HCT116 (cell line): ENCODE results near the gene LLGL2. TPM values are rescaled to one million over a fixed set of nuclear protein-coding genes. Genes with fewer than 3 reads are reported as not detected.
"Not testable (repeated sequence)": the region's sequence is repeated elsewhere in the genome, so short reads cannot be mapped to it uniquely, and the experiment has no call there.

ENCODE experiments used
- ATAC-seq: fragments of 200-7000 bp; cut with Tn5 transposase; 2 replicates; pipeline ENCODE4 v1.9.1; 2020; ENCODE audit warnings: mild to moderate bottlenecking, moderate library complexity
- BruUV-seq: library from RNA; stranded (reverse); fragments of 400-500 nt; replicated peaks from 2 replicates; lab custom pipeline; 2021; lab: Mats Ljungman, UMichigan
- CTCF ChIA-PET: fragments of 300-600 bp; sonication (Branson Sonifier 250); formaldehyde crosslinking; loops from one replicate; lab custom pipeline; 2021; ENCODE audit warnings: antibody characterized with exemption; lab: Charles Lee
- POLR2A ChIA-PET: fragments of 300-600, 350-600 bp; sonication (Branson Sonifier 250); formaldehyde crosslinking; loops from one replicate; lab custom pipeline; 2021; ENCODE audit warnings: antibody characterized with exemption; lab: Charles Lee
- RAD21 ChIA-PET, 2 experiments: fragments of 300-600 bp; sonication (Branson Sonifier 250); formaldehyde crosslinking; loops; one replicate each; lab custom pipeline; 2023; ENCODE audit warnings: low total read pairs in 2 of 2; ENCODE audit not compliant: uncharacterized antibody in 2 of 2, unreplicated experiment in 2 of 2, low non-redundant PET in 1 of 2; lab: Charles Lee
- DNase-seq: peaks from one replicate; pipeline ENCODE4 v3.0.0-alpha.2; 2010; ENCODE audit warnings: low read depth, low spot score
- H2AFZ ChIP-seq: fragments of 200-600 bp; shearing (Covaris generic), sonication (generic); 2 replicates; pipeline ENCODE4 v1.6.1; 2017; ENCODE audit warnings: low read depth, mixed run types, mixed read lengths, antibody characterized with exemption, low read length; ENCODE audit not compliant: poor library complexity, severe bottlenecking
- H3K27ac ChIP-seq: 2 replicates; pipeline ENCODE4 v1.5.1; 2012; ENCODE audit warnings: low read depth, low read length
- H3K27me3 ChIP-seq: fragments of 200-600 bp; sonication (generic); 2 replicates; pipeline ENCODE4 v1.6.1; 2016; ENCODE audit warnings: mixed run types, low read length, mixed read lengths; ENCODE audit not compliant: insufficient read depth
- H3K36me3 ChIP-seq, 2 experiments: fragments of 200-500 bp in 1 of 2; fragments of 200-600 bp in 1 of 2; sonication (Bioruptor generic) in 1 of 2; sonication (generic) in 1 of 2; 2 replicates each; pipeline versions ENCODE4 v1.5.1 to v1.6.1; 2014 to 2016; ENCODE audit warnings: low read length in 2 of 2, inconsistent platforms in 1 of 2, mixed read lengths in 1 of 2, mixed run types in 1 of 2; ENCODE audit not compliant: insufficient read depth in 2 of 2, control insufficient read depth in 1 of 2
- H3K4me1 ChIP-seq, 2 experiments: fragments of 200-600 bp in 1 of 2; sonication (generic) in 1 of 2; 2 replicates each; pipeline versions ENCODE4 v1.5.1 to v1.6.1; 2012 to 2017; ENCODE audit warnings: low read length in 2 of 2, inconsistent platforms in 1 of 2, mild to moderate bottlenecking in 1 of 2, mixed read lengths in 1 of 2, mixed run types in 1 of 2, moderate library complexity in 1 of 2; ENCODE audit not compliant: insufficient read depth in 2 of 2, control insufficient read depth in 1 of 2
- H3K4me2 ChIP-seq: fragments of 200-600 bp; sonication (generic); 2 replicates; pipeline ENCODE4 v1.6.1; 2017; ENCODE audit warnings: mixed run types, low read length, mixed read lengths
- H3K4me3 ChIP-seq, 2 experiments: fragments of 200-600 bp in 1 of 2; sonication (generic) in 1 of 2; replicated peaks in 1 of 2; 2 replicates each; pipeline ENCODE4 v1.5.1; 2011 to 2016; ENCODE audit warnings: low read length in 2 of 2, control low read depth in 1 of 2, low read depth in 1 of 2, mild to moderate bottlenecking in 1 of 2, mixed read lengths in 1 of 2, mixed run types in 1 of 2
- H3K79me2 ChIP-seq: fragments of 200-600 bp; sonication (generic); 2 replicates; pipeline ENCODE4 v1.6.1; 2017; ENCODE audit warnings: mild to moderate bottlenecking, mixed run types, low read length, moderate library complexity, mixed read lengths; ENCODE audit not compliant: insufficient read depth
- H3K9ac ChIP-seq: fragments of 200-600 bp; sonication (generic); 2 replicates; pipeline ENCODE4 v1.6.1; 2016; ENCODE audit warnings: low read length, mixed read lengths
- H3K9me2 ChIP-seq: fragments of 200-600 bp; sonication (generic), shearing (Covaris generic); 2 replicates; pipeline ENCODE4 v1.6.1; 2017; ENCODE audit warnings: mixed run types, mild to moderate bottlenecking, moderate library complexity; ENCODE audit not compliant: insufficient read depth
- H3K9me3 ChIP-seq, 2 experiments: fragments of 200-500 bp in 1 of 2; fragments of 200-600 bp in 1 of 2; sonication (Bioruptor generic) in 1 of 2; sonication (generic) in 1 of 2; 2 replicates each; pipeline ENCODE4 v1.6.1; 2014 to 2017; ENCODE audit warnings: low read length in 2 of 2, mixed read lengths in 2 of 2, inconsistent platforms in 1 of 2, low read depth in 1 of 2, mild to moderate bottlenecking in 1 of 2, mixed run types in 1 of 2, moderate library complexity in 1 of 2; ENCODE audit not compliant: control insufficient read depth in 1 of 2, insufficient read depth in 1 of 2
- H4K20me1 ChIP-seq: fragments of 200-600 bp; sonication (generic), shearing (Covaris generic); 2 replicates; pipeline ENCODE4 v1.6.1; 2017; ENCODE audit warnings: mixed run types, mild to moderate bottlenecking, moderate library complexity; ENCODE audit not compliant: insufficient read depth
- CBX3 ChIP-seq: IDR thresholded peaks from 2 replicates; pipeline ENCODE4 v1.6.1; 2012; ENCODE audit warnings: low read depth
- CTCF ChIP-seq, 3 experiments: fragments of 200-600 bp in 1 of 3; sonication (generic) in 1 of 3; IDR thresholded peaks in 2 of 3; conservative IDR thresholded peaks in 1 of 3; 2 replicates each; pipeline ENCODE4 v1.5.1; 2012 to 2017; ENCODE audit warnings: low read depth in 2 of 3, low read length in 2 of 3, antibody characterized with exemption in 1 of 3, borderline replicate concordance in 1 of 3, control low read depth in 1 of 3, mild to moderate bottlenecking in 1 of 3, mixed read lengths in 1 of 3, mixed run types in 1 of 3, moderate library complexity in 1 of 3; ENCODE audit not compliant: insufficient read depth in 1 of 3
- EGR1 ChIP-seq: IDR thresholded peaks from 2 replicates; pipeline ENCODE4 v1.6.1; 2012; ENCODE audit warnings: low read depth
- ELF1 ChIP-seq: IDR thresholded peaks from 2 replicates; pipeline ENCODE4 v1.6.1; 2012; ENCODE audit warnings: low read depth, borderline replicate concordance
- EZH2 ChIP-seq: fragments of 200-600 bp; sonication (generic); IDR thresholded peaks from 2 replicates; pipeline ENCODE4 v1.6.1; 2017; ENCODE audit warnings: antibody characterized with exemption, mixed run types
- EZH2phosphoT487 ChIP-seq: fragments of 200-600 bp; IDR thresholded peaks from 2 replicates; pipeline ENCODE4 v1.6.1; 2018; ENCODE audit warnings: antibody characterized with exemption, borderline replicate concordance
- JUND ChIP-seq: IDR thresholded peaks from 2 replicates; pipeline ENCODE4 v1.6.1; 2012
- MAX ChIP-seq: IDR thresholded peaks from 2 replicates; pipeline ENCODE4 v1.6.1; 2012
- POLR2AphosphoS5 ChIP-seq: IDR thresholded peaks from 2 replicates; pipeline ENCODE4 v1.6.1; 2011; ENCODE audit warnings: mild to moderate bottlenecking, low read depth, low read length, moderate library complexity
- RAD21 ChIP-seq: IDR thresholded peaks from 2 replicates; pipeline ENCODE4 v1.6.1; 2012; ENCODE audit warnings: low read depth, mild to moderate bottlenecking
- REST ChIP-seq: IDR thresholded peaks from 2 replicates; pipeline ENCODE4 v1.6.1; 2012; ENCODE audit warnings: low read depth
- SP1 ChIP-seq: IDR thresholded peaks from 2 replicates; pipeline ENCODE4 v1.6.1; 2012; ENCODE audit warnings: low read depth
- TCF7L2 ChIP-seq: IDR thresholded peaks from 2 replicates; pipeline ENCODE4 v1.7.0; 2011; ENCODE audit warnings: borderline replicate concordance, inconsistent platforms; ENCODE audit not compliant: insufficient read depth, insufficient read length; ENCODE audit errors: extremely low read depth
- ZFX ChIP-seq: fragments of 450-650 bp; IDR thresholded peaks from 2 replicates; pipeline ENCODE4 v1.6.1; 2017
- ZNF274 ChIP-seq: fragments of 200-500 bp; sonication (Bioruptor generic); IDR thresholded peaks from 2 replicates; pipeline ENCODE4 v1.6.1; 2014; ENCODE audit warnings: mild to moderate bottlenecking, low read depth, low read length, inconsistent platforms
- intact Hi-C: fragments of 100-400 bp; cut with micrococcal nuclease; formaldehyde crosslinking; loops from 2 replicates; pipeline ENCODE4 v1.10.0; 2022
- total RNA-seq: library from RNA; stranded (reverse); gene quantifications from one replicate; pipeline ENCODE4 v1.2.1, GENCODE V29; 2021; ENCODE audit not compliant: unreplicated experiment
- TF ChIP-seq, protein P1 (sequence below): IDR thresholded peaks from 2 replicates; pipeline ENCODE4 v1.6.1; 2012

LLGL2 gene
- total RNA-seq, 1 experiment from 2014 or later = 209 TPM

DNA sequence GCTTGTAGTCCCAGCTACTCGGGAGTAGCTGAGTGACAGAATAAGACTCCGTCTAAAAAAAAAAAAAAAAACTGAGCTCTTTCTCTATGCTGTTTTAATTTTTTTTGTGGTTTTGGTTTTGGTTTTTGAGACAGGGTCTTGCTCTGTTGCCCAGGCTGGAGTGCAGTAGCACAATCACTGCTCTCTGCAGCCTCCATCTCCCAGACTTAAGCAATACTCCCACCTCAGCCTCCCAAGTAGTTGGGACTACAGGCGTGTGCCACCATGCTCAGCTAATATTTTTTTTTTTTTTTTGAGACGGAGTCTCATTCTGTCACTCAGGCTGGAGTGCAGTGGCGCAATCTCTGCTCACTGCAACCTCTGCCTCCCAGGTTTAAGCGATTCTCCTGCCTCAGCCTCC, 57.7 kb downstream of the LLGL2 start:
- H3K9ac ChIP-seq, H3K4me1 ChIP-seq, ATAC-seq, H3K27ac ChIP-seq, H3K9me3 ChIP-seq, H3K4me3 ChIP-seq, RAD21 ChIA-PET, BruUV-seq, H3K27me3 ChIP-seq, H2AFZ ChIP-seq, DNase-seq, H3K36me3 ChIP-seq, intact Hi-C loops, H3K79me2 ChIP-seq, H3K4me2 ChIP-seq, H3K9me2 ChIP-seq, H4K20me1 ChIP-seq: not testable (repeated sequence)
- ChIA-PET CTCF (interaction anchor here (2.2 kb wide), 1 partner anchor 18 kb away, joined by 13 read pairs; no protein-coding TSS in a partner anchor), POLR2A (interaction anchor here (0.6 kb wide), 1 partner anchor 109 kb away, joined by 3 read pairs; no protein-coding TSS in a partner anchor)

GRCh38 chr17:75584849-75585175, 59.3 kb downstream of the LLGL2 start:
- H3K36me3 ChIP-seq = no peaks in the 10 kb centered on the region
- H3K79me2 ChIP-seq = no peaks in the 10 kb centered on the region
- no peaks in the 10 kb centered on the region for H3K9me2 ChIP-seq
- RAD21 ChIA-PET = no interaction called here
- TF ChIP-seq MAX (no peak), ZFX (no peak), ZNF274 (no peak), EZH2 (no peak), RAD21 (no peak), TCF7L2 (no peak), JUND (no peak), EGR1 (no peak), ELF1 (no peak), EZH2phosphoT487 (no peak), REST (no peak), SP1 (no peak), CTCF (IDR thresholded peaks at IDR 0.05 in 2 of 3, conservative IDR thresholded peaks at IDR 0.05 in 1 of 3; ENCODE audit: borderline replicate concordance in 1 of 3, insufficient read depth in 1 of 3, low read depth in 2 of 3, low read length in 2 of 3) (no peak), POLR2AphosphoS5 (no peak), CBX3 (no peak)
- TF ChIP-seq, protein P1, sequence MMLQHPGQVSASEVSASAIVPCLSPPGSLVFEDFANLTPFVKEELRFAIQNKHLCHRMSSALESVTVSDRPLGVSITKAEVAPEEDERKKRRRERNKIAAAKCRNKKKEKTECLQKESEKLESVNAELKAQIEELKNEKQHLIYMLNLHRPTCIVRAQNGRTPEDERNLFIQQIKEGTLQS = no peak
- TF ChIP-seq, all 23 proteins: peak for 0
- CTCF ChIA-PET = interaction anchor here (1.0 to 3.0 kb wide), 2 partner anchors 17 to 60 kb away, joined by 3 to 23 read pairs; no protein-coding TSS in a partner anchor
- H3K4me1 ChIP-seq = peaks cover 5 to 15% of the 10 kb centered on the region in 2 experiments; a peak in 3 of 4 replicates
- POLR2A ChIA-PET = interaction anchor here (0.6 kb wide), 1 partner anchor 20 kb away, joined by 3 read pairs; no protein-coding TSS in a partner anchor
- no peak for DNase-seq
- H3K27ac ChIP-seq = no peak overlapping the region
- H4K20me1 ChIP-seq = no peaks in the 10 kb centered on the region
- no peak overlapping the region for H3K9ac ChIP-seq
- H3K9me3 ChIP-seq = no peaks in the 10 kb centered on the region
- no peak overlapping the region for H2AFZ ChIP-seq
- ATAC-seq = no peak
- no peak overlapping the region for H3K4me3 ChIP-seq
- no TSS peak for BruUV-seq
- H3K27me3 ChIP-seq = no peaks in the 10 kb centered on the region
- intact Hi-C loops = no loop called here
- H3K4me2 ChIP-seq = no peak overlapping the region
